Lower lobe of right lung (tissue), 2 donors: ENCODE results near the gene ANGPT4. TPM values are rescaled to one million over a fixed set of nuclear protein-coding genes. Genes with fewer than 3 reads are reported as not detected.

Experiments
- ATAC-seq, 2 donors: fragments of 200-7000 bp; cut with Tn5 transposase; one replicate each; pipeline ENCODE4 v1.9.1; 2020 to 2022; ENCODE audit warnings: mild to moderate bottlenecking in 2 of 2, moderate library complexity in 2 of 2
- DNase-seq: peaks from one replicate; pipeline ENCODE4 v3.0.0-alpha.2; 2020
- H3K27ac ChIP-seq: fragments of 200-600 bp; one replicate; pipeline ENCODE4 v1.8.0; 2022
- H3K27me3 ChIP-seq: fragments of 200-600 bp; one replicate; pipeline ENCODE4 v1.8.0; 2022; ENCODE audit warnings: low read depth
- H3K36me3 ChIP-seq: fragments of 200-600 bp; one replicate; pipeline ENCODE4 v1.8.0; 2022; ENCODE audit warnings: mild to moderate bottlenecking
- H3K4me1 ChIP-seq: fragments of 200-600 bp; one replicate; pipeline ENCODE4 v1.8.0; 2022
- H3K4me3 ChIP-seq: fragments of 200-600 bp; one replicate; pipeline ENCODE4 v1.8.0; 2022; ENCODE audit warnings: mild to moderate bottlenecking
- H3K9me3 ChIP-seq: fragments of 200-600 bp; one replicate; pipeline ENCODE4 v1.8.0; 2022
- CTCF ChIP-seq: fragments of 200-600 bp; IDR thresholded peaks from one replicate; pipeline ENCODE4 v1.8.0; 2022; ENCODE audit warnings: antibody characterized with exemption, mild to moderate bottlenecking
- intact Hi-C: fragments of 100-400 bp; cut with DNase I; formaldehyde crosslinking; loops from one replicate; pipeline ENCODE4 v1.11.0; 2022
- total RNA-seq: library from RNA; stranded (reverse); fragmentation: NEBNext Ultra II Directional; extraction: Animal tissue kit (Norgen Biotek cat#: 25700); gene quantifications from one replicate; pipeline ENCODE4 v1.2.1, GENCODE V29; 2021
- donor health status: DM: no; HTN: yes; CAD: no; lungs with severe emphysema.

The ANGPT4 gene
- total RNA-seq, 1 donor from 2014 or later, result 6.0 TPM

- TF ChIP-seq CTCF, result no peak
- Histone ChIP-seq H3K27me3 (peaks cover 21% of the 10 kb centered on the region), H3K27ac (no peak overlapping the region), H3K4me1 (no peaks in the 10 kb centered on the region), H3K4me3 (no peak overlapping the region), H3K36me3 (no peaks in the 10 kb centered on the region), H3K9me3 (no peaks in the 10 kb centered on the region)
- ATAC-seq, result no peak
- DNase-seq, result no peak
- intact Hi-C loops, result loop anchor here (5.0 kb wide), 1 partner anchor 138 kb away; no protein-coding TSS in a partner anchor
Observed at GRCh38 chr20:955111-955510, 39.0 kb upstream of the ANGPT4 start.

GRCh38 chr20:953742-954141 lies 37.6 kb upstream of the ANGPT4 start:
- Histone ChIP-seq H3K27ac (no peak overlapping the region), H3K27me3 (peaks cover 21% of the 10 kb centered on the region), H3K9me3 (no peaks in the 10 kb centered on the region), H3K4me3 (no peak overlapping the region), H3K4me1 (no peaks in the 10 kb centered on the region), H3K36me3 (no peaks in the 10 kb centered on the region)
- no peak for ATAC-seq
- TF ChIP-seq CTCF, result no peak
- DNase-seq, result no peak
- intact Hi-C loops, result no loop called here

- ATAC-seq (no peak), DNase-seq (no peak)
- no peaks in the 10 kb centered on the region for H3K4me1 ChIP-seq
- intact Hi-C loops, result no loop called here
- H3K9me3 ChIP-seq, result no peaks in the 10 kb centered on the region
- H3K4me3 ChIP-seq, result no peak overlapping the region
- TF ChIP-seq CTCF, result no peak
- no peak overlapping the region for H3K27ac ChIP-seq
- H3K27me3 ChIP-seq, result peaks cover 21% of the 10 kb centered on the region
- no peaks in the 10 kb centered on the region for H3K36me3 ChIP-seq
Observed at GRCh38 chr20:952196-952795, 36.2 kb upstream of the ANGPT4 start.

GRCh38 chr20:951384-952169 lies 35.4 kb upstream of the ANGPT4 start:
- Histone ChIP-seq H3K4me3 (no peak overlapping the region), H3K4me1 (no peaks in the 10 kb centered on the region), H3K36me3 (no peaks in the 10 kb centered on the region), H3K27me3 (peaks cover 21% of the 10 kb centered on the region), H3K9me3 (no peaks in the 10 kb centered on the region), H3K27ac (no peak overlapping the region)
- intact Hi-C loops, result no loop called here
- DNase-seq, result no peak
- no peak for ATAC-seq
- TF ChIP-seq CTCF, result no peak

- Histone ChIP-seq H3K27me3 (peaks cover 6% of the 10 kb centered on the region), H3K36me3 (no peaks in the 10 kb centered on the region), H3K9me3 (no peaks in the 10 kb centered on the region), H3K27ac (no peak overlapping the region), H3K4me3 (no peak overlapping the region), H3K4me1 (no peaks in the 10 kb centered on the region)
- no peak for ATAC-seq
- DNase-seq, result no peak
- TF ChIP-seq CTCF, result no peak
- intact Hi-C loops, result no loop called here
Observed at GRCh38 chr20:949717-950116, 33.6 kb upstream of the ANGPT4 start.
